GM12872 (cell line): Measurements from ENCODE around the gene TBC1D9.

Experiments used
- TF ChIP-seq, protein P1 (sequence below): IDR thresholded peaks from 3 replicates; pipeline ENCODE4 v1.5.1; 2011; ENCODE audit warnings: low read depth, mild to moderate bottlenecking, low read length, moderate library complexity; ENCODE audit not compliant: insufficient read depth

Gene TBC1D9

DNA sequence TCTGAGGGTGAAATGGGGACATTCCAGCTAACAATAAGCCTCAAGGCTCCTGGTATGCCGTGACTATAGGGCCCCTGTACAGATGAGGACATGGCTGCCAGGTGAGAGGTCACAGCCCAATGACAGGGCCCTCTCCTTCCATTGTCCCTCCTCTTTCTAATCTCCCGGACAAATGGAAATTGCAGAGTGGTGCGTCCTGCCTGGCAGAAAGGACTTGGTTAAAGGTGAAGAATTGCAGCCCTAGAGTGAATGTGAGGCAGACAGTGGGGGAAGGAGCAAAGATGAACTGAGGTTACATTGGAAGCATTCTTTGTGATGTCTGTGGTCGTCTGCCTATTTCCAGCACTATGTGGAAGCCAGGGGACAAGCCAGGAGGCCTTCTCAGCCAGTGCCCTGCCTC lies 180.7 kb downstream of the TBC1D9 start:
- TF ChIP-seq, protein P1, sequence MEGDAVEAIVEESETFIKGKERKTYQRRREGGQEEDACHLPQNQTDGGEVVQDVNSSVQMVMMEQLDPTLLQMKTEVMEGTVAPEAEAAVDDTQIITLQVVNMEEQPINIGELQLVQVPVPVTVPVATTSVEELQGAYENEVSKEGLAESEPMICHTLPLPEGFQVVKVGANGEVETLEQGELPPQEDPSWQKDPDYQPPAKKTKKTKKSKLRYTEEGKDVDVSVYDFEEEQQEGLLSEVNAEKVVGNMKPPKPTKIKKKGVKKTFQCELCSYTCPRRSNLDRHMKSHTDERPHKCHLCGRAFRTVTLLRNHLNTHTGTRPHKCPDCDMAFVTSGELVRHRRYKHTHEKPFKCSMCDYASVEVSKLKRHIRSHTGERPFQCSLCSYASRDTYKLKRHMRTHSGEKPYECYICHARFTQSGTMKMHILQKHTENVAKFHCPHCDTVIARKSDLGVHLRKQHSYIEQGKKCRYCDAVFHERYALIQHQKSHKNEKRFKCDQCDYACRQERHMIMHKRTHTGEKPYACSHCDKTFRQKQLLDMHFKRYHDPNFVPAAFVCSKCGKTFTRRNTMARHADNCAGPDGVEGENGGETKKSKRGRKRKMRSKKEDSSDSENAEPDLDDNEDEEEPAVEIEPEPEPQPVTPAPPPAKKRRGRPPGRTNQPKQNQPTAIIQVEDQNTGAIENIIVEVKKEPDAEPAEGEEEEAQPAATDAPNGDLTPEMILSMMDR, result no peak

DNA sequence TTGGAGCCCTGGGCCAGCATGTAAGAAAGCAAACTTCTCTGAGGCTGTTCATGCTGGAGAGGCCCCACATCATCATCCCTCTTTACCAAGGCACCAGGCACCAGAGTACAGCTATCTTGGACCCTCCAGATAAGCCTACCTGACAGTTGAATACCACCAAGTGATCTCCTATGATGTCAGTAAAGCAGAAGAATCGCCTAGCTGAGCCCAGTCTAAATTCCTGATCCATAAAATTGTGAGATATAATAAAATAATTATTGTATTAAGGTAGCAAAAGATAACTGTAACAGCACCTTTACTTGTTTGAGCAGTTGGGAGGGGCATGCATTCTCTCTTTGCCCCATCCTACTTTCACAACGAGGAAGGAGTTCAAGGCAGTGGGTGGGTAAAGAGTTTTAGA lies 184.6 kb downstream of the TBC1D9 start:
- TF ChIP-seq, protein P1, result no peak
